OCI-LY1 (cell line): Measurements from ENCODE around the gene RPL22.

Experiments used
- CTCF ChIP-seq: fragments of 200-600 bp; sonication (generic), shearing (Covaris generic); IDR thresholded peaks from 2 replicates; pipeline ENCODE4 v1.5.1; 2017; ENCODE audit warnings: mild to moderate bottlenecking, antibody characterized with exemption, low read length, moderate library complexity, mixed read lengths
- EZH2 ChIP-seq: fragments of 200-600 bp; sonication (generic), shearing (Covaris generic); IDR thresholded peaks from 2 replicates; pipeline ENCODE4 v1.8.0; 2017; ENCODE audit warnings: borderline replicate concordance, mixed run types, mild to moderate bottlenecking, antibody characterized with exemption, low read length, moderate library complexity, mixed read lengths

GRCh38 chr1:6223617-6224016 lies 24.2 kb upstream of the RPL22 start:
- TF ChIP-seq CTCF (no peak), EZH2 (no peak)
